DND-41 (cell line): ENCODE results near the gene ABCD3.
A peak's percentile ranks its signal among the peaks of the same experiment; 100 is the strongest.

Experiments used
- ATAC-seq: fragments of 200-7000 bp; cut with Tn5 transposase; 3 replicates; pipeline ENCODE4 v1.9.1; 2021; ENCODE audit warnings: low read depth; ENCODE audit not compliant: insufficient read depth
- DNase-seq: peaks from one replicate; pipeline ENCODE4 v3.0.0-alpha.2; 2020
- H2AFZ ChIP-seq: 2 replicates; pipeline ENCODE4 v1.6.0; 2012; ENCODE audit warnings: low read depth, low read length
- H3K27ac ChIP-seq: 2 replicates; pipeline ENCODE4 v1.5.1; 2012; ENCODE audit warnings: low read length, inconsistent platforms
- H3K27me3 ChIP-seq: fragments of 200-600 bp; sonication (generic); 2 replicates; pipeline ENCODE4 v1.6.0; 2012; ENCODE audit warnings: low read length, mild to moderate bottlenecking, inconsistent platforms; ENCODE audit not compliant: insufficient read depth, poor library complexity
- H3K36me3 ChIP-seq: 2 replicates; pipeline ENCODE4 v1.5.1; 2012; ENCODE audit warnings: low read length, inconsistent platforms; ENCODE audit not compliant: insufficient read depth
- H3K4me1 ChIP-seq: 2 replicates; pipeline ENCODE4 v1.5.1; 2012; ENCODE audit warnings: mild to moderate bottlenecking, low read length; ENCODE audit not compliant: insufficient read depth
- H3K4me2 ChIP-seq: 2 replicates; pipeline ENCODE4 v1.6.0; 2012; ENCODE audit warnings: mild to moderate bottlenecking, moderate library complexity, low read length, inconsistent platforms; ENCODE audit not compliant: insufficient read depth
- H3K4me3 ChIP-seq, 2 experiments: fragments of 200-600 bp in 1 of 2; shearing (Covaris generic) in 1 of 2; 2 replicates each; pipeline ENCODE4 v1.5.1; 2012 to 2016; ENCODE audit warnings: inconsistent platforms in 2 of 2, low read length in 2 of 2, mild to moderate bottlenecking in 2 of 2, low read depth in 1 of 2, moderate library complexity in 1 of 2
- H3K79me2 ChIP-seq: 2 replicates; pipeline ENCODE4 v1.6.0; 2012; ENCODE audit warnings: low read length, inconsistent platforms; ENCODE audit not compliant: insufficient read depth
- H3K9ac ChIP-seq: 2 replicates; pipeline ENCODE4 v1.6.0; 2012; ENCODE audit warnings: low read depth, mild to moderate bottlenecking, inconsistent platforms, low read length, moderate library complexity
- H3K9me3 ChIP-seq: 2 replicates; pipeline ENCODE4 v1.5.1; 2012; ENCODE audit warnings: low read length, moderate library complexity, mild to moderate bottlenecking, inconsistent platforms; ENCODE audit not compliant: insufficient read depth, severe bottlenecking
- H4K20me1 ChIP-seq: 2 replicates; pipeline ENCODE4 v1.6.0; 2012; ENCODE audit warnings: low read length; ENCODE audit not compliant: insufficient read depth
- CTCF ChIP-seq: IDR thresholded peaks from 2 replicates; pipeline ENCODE4 v1.5.1; 2012; ENCODE audit warnings: borderline replicate concordance, low read length, moderate library complexity, mild to moderate bottlenecking; ENCODE audit not compliant: poor library complexity, severe bottlenecking; ENCODE audit errors: extremely low read depth
- EZH2 ChIP-seq: IDR thresholded peaks from 3 replicates; pipeline ENCODE4 v1.6.1; 2012; ENCODE audit warnings: borderline replicate concordance, low read depth, mild to moderate bottlenecking, moderate library complexity, low read length, inconsistent platforms; ENCODE audit not compliant: severe bottlenecking

ABCD3 gene

GRCh38 chr1:94538243-94538827 lies 120.1 kb downstream of the ABCD3 start:
- no peaks in the 10 kb centered on the region; the same call in 1 of the 2 replicates for H3K36me3 ChIP-seq
- H3K27me3 ChIP-seq, result no peaks in the 10 kb centered on the region
- H3K9ac ChIP-seq, result no peak overlapping the region
- H2AFZ ChIP-seq, result no peak overlapping the region
- TF ChIP-seq EZH2 (no peak), CTCF (no peak)
- H4K20me1 ChIP-seq, result no peaks in the 10 kb centered on the region
- ATAC-seq (no peak), DNase-seq (no peak)
- no peak overlapping the region for H3K4me3 ChIP-seq
- no peaks in the 10 kb centered on the region for H3K9me3 ChIP-seq
- no peaks in the 10 kb centered on the region for H3K79me2 ChIP-seq
- H3K4me2 ChIP-seq, result no peak overlapping the region
- no peak overlapping the region for H3K27ac ChIP-seq
- peaks cover 40% of the 10 kb centered on the region for H3K4me1 ChIP-seq

- Histone ChIP-seq H3K79me2 (no peaks in the 10 kb centered on the region), H3K27ac (no peak overlapping the region), H4K20me1 (no peaks in the 10 kb centered on the region), H3K9me3 (no peaks in the 10 kb centered on the region), H3K4me1 (peaks cover 40% of the 10 kb centered on the region), H3K27me3 (no peaks in the 10 kb centered on the region), H3K4me2 (peak overlapping the region; percentile 68; the same call in 1 of the 2 replicates), H3K4me3 (no peak overlapping the region), H3K36me3 (no peaks in the 10 kb centered on the region; the same call in 1 of the 2 replicates), H3K9ac (no peak overlapping the region), H2AFZ (no peak overlapping the region)
- TF ChIP-seq CTCF, result no peak
- no peak for TF ChIP-seq EZH2
- DNase-seq (no peak), ATAC-seq (no peak)
Measured at GRCh38 chr1:94539496-94539895, 121.3 kb downstream of the ABCD3 start.

- H3K36me3 ChIP-seq, result no peaks in the 10 kb centered on the region
- peak overlapping the region in 1 of 2 experiments; percentile 65; a peak in 3 of 4 replicates for H3K4me3 ChIP-seq
- no peaks in the 10 kb centered on the region for H4K20me1 ChIP-seq
- H3K9ac ChIP-seq, result peak overlapping the region; percentile 67; the same call in 1 of the 2 replicates
- TF ChIP-seq EZH2 (no peak), CTCF (no peak)
- ATAC-seq, result no peak
- no peaks in the 10 kb centered on the region for H3K9me3 ChIP-seq
- no peaks in the 10 kb centered on the region for H3K79me2 ChIP-seq
- peak overlapping the region; percentile 68 for H3K4me2 ChIP-seq
- no peaks in the 10 kb centered on the region for H3K27me3 ChIP-seq
- H3K27ac ChIP-seq, result no peak overlapping the region
- peaks cover 40% of the 10 kb centered on the region for H3K4me1 ChIP-seq
- no peak for DNase-seq
- peak overlapping the region; percentile 76 for H2AFZ ChIP-seq
Measured at GRCh38 chr1:94540440-94541245, 122.5 kb downstream of the ABCD3 start.
